DOHH2 (cell line): ENCODE data around the gene SLC25A13.

ENCODE experiments used
- EZH2phosphoT487 ChIP-seq: fragments of 200-600 bp; sonication (generic); IDR thresholded peaks from 2 replicates; pipeline ENCODE4 v1.6.1; 2017; ENCODE audit warnings: borderline replicate concordance, mild to moderate bottlenecking, antibody characterized with exemption, low read length, moderate library complexity, mixed read lengths
- TF ChIP-seq, protein P1 (sequence below): fragments of 200-600 bp; sonication (generic); IDR thresholded peaks from one replicate; pipeline ENCODE4 v1.5.1; 2014; ENCODE audit warnings: antibody characterized with exemption, mild to moderate bottlenecking, low read depth, low read length; ENCODE audit not compliant: poor library complexity, severe bottlenecking

DNA sequence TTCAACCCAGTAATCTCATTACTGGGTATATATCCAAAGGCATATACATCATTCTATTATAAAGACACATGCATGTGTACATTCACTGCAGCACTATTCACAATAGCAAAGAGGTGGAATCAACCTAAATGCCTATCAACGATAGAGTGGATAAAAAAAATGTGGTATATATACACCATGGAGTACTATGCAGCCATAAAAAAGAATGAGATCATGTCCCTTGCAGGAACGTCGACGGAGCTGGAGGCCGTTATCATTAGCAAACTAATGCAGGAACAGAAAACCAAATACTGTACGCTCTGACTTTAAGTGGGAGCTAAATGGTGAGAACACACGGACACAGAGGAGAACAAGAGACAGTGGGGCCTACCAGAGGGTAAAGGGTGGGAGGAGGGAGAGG lies 105.5 kb downstream of the SLC25A13 start:
- TF ChIP-seq, protein P1, sequence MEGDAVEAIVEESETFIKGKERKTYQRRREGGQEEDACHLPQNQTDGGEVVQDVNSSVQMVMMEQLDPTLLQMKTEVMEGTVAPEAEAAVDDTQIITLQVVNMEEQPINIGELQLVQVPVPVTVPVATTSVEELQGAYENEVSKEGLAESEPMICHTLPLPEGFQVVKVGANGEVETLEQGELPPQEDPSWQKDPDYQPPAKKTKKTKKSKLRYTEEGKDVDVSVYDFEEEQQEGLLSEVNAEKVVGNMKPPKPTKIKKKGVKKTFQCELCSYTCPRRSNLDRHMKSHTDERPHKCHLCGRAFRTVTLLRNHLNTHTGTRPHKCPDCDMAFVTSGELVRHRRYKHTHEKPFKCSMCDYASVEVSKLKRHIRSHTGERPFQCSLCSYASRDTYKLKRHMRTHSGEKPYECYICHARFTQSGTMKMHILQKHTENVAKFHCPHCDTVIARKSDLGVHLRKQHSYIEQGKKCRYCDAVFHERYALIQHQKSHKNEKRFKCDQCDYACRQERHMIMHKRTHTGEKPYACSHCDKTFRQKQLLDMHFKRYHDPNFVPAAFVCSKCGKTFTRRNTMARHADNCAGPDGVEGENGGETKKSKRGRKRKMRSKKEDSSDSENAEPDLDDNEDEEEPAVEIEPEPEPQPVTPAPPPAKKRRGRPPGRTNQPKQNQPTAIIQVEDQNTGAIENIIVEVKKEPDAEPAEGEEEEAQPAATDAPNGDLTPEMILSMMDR, result no peak
- no peak for TF ChIP-seq EZH2phosphoT487
